Activated effector memory CD4-positive, alpha-beta T cell treated with anti-CD3 and anti-CD28 coated beads, Interleukin-2, amount 50 U/mL, for 16 hours (primary cell): ENCODE results near the gene TCP11L1.
"Not testable (repeated sequence)": the region's sequence is repeated elsewhere in the genome, so short reads cannot be mapped to it uniquely, and the experiment has no call there.

Experiments
- DNase-seq: peaks from one replicate; pipeline ENCODE4 v3.0.0-alpha.2; 2020

Gene TCP11L1

DNA sequence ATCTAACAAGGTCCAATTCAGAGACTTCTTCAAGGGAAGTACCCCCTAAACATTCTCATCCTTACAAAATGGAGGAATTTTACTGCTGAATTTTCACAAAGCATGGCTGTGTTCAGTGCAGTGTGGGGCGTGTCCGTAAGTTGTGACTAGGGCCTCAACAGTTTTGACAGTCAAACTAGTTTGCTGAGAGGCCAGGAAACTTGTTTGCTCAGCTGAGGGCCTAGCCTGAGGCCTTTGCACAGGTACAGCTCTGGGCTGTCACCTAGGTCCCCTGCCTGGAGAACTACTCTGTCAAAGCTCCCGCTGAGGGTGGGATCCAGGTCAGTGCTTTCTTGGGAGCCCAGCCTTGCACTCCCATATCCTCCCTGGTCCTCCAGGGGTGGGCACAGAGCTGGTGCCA lies 27.9 kb downstream of the TCP11L1 start:
- no peak for DNase-seq

GRCh38 chr11:33068611-33069340 lies 29.4 kb downstream of the TCP11L1 start:
- DNase-seq = no peak

- no peak for DNase-seq
These were observed 33.1 kb downstream of the TCP11L1 start for GRCh38 chr11:33072465-33072864.

DNA sequence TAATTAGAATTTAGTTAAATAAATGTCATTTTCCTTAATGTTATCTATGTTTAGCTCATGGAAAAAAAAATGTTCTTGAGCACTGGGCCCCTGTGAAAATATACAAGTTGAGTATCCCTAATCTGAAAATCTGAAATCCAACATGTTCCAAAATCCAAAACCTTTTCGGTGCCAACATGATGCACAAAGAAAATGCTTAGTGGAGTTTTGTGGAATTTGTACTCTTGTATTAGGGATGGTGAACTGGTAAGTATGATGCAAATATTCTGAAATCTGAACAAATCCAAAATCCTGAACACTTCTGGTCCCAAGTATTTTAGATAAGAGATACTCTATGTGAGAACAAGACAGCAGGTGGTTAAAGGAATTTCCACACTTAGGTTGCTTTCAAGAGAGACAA lies 44.5 kb downstream of the TCP11L1 start:
- no peak for DNase-seq

GRCh38 chr11:33086017-33086416 lies 46.6 kb downstream of the TCP11L1 start:
- no peak for DNase-seq

- no peak for DNase-seq
These were observed 50.4 kb downstream of the TCP11L1 start for GRCh38 chr11:33089776-33090175.

DNA sequence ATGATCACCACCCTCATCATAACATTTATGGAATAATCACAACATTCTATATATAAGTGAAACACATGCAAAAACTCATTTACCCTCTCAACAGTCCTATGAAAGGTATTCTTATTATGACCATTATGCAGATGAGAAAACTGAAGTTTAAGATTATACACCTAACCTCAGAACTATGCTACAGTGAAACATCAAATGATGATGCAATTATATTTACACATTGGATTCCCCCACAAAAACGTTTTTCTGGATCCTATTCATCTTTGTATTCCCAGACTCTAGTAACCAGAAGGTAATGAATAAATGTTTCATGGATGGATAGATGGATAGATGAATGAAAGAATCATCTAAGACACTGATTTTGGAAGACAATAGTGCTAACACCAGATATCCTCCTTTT lies 54.8 kb downstream of the TCP11L1 start:
- no peak for DNase-seq

DNA sequence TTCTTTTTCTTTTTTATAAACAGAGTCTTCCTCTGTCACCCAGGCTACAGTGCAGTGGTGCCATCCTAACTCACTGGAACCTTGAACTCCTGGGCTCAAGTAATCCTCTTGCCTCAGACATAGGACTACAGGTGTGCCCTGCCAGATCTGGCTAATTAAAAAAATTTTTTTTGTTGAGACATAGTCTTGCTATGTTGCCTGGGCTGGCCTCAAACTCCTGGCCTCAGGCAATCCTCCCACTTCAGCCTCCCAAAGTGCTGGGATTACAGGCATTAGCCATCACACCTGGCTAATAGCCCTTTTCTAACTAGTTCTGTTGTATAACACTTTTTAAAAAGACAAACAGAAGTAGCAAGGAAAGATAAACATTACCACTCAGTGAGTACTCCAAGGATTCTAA lies 64.5 kb downstream of the TCP11L1 start:
- no peak for DNase-seq

DNA sequence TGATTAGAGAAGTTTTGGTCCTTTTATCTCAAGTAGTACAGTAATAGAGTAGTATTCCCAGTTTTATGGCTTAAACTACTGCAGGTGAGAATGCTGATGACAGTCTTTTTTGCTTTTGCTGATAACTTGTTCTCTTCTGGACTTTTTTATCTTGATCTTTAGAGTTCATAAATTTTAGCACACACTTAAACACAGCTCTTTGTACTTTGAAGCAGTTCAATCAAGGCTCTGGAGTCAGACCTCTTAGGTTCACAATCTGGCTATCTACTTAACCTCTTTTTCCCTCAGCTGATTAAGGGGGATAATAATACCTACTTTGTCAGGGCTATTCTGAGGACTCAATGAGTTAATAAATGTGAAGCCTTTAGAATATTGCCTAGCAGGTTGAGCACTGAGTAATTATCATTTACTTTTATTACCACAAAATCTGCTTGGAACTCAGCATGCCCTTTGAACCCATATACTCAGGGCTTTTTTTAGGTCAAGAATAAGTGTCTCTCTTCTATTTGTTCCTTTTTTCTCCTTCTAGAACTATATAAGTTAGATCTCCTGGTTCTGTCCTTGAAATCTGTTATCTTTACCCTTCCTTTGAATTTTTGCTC lies 70.0 kb downstream of the TCP11L1 start:
- no peak for DNase-seq

DNA sequence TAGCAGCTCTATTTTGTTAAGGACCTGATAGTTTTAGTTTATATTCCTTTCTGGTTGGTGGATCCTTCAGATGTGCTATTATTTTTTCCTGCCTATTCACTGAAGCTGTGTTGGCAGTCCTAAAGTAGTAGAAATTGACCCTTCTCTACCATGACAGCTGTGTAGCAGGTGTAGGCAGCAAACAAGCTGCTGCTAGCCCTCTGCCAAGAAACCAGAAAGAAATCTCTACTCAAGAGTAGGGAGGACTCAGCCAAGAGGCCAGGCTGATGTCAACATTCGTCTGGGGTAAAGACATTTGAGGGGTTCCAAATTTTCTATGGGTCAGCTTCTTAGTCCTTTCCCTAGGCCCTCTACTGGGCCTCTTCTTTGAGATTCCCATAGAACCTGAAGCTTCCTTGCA lies 70.7 kb downstream of the TCP11L1 start:
- no peak for DNase-seq

DNA sequence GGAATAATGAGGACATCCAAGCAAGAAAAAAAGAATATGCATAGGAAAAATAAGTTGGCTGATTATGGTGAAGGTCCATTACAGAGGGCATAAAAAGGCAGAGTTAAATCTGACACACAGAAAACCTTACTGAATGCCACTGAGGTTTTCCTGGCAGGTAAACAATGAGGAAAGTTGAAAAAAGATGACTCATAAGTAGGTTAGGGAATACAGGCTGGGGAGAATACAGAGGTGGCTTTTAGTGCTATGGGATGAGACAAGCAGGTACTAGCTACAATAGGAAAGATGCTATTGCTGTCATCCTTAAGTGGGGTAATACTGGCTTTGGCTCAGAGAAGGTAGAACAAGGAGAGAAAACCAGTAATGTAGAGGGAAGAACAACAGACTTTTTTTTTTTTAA lies 77.2 kb downstream of the TCP11L1 start:
- no peak for DNase-seq

GRCh38 chr11:33122696-33123095 lies 83.3 kb downstream of the TCP11L1 start:
- not testable (repeated sequence) for DNase-seq
